ENCODE data around the gene SERPINB7.

GRCh38 chr18:63779386-63779785 lies 4.2 kb downstream of the SERPINB7 start:
- no peak for TF ChIP-seq CTCF (IDR thresholded peaks at IDR 0.05; ENCODE audit: borderline replicate concordance, extremely low read depth, low read length, poor library complexity, severe bottlenecking)
- no peak for TF ChIP-seq EZH2 (IDR thresholded peaks at IDR 0.05; ENCODE audit: borderline replicate concordance, low read depth, low read length, severe bottlenecking)

Data from DND-41 (cell line).